ENCODE data around the gene PSENEN.

PSENEN gene

DNA sequence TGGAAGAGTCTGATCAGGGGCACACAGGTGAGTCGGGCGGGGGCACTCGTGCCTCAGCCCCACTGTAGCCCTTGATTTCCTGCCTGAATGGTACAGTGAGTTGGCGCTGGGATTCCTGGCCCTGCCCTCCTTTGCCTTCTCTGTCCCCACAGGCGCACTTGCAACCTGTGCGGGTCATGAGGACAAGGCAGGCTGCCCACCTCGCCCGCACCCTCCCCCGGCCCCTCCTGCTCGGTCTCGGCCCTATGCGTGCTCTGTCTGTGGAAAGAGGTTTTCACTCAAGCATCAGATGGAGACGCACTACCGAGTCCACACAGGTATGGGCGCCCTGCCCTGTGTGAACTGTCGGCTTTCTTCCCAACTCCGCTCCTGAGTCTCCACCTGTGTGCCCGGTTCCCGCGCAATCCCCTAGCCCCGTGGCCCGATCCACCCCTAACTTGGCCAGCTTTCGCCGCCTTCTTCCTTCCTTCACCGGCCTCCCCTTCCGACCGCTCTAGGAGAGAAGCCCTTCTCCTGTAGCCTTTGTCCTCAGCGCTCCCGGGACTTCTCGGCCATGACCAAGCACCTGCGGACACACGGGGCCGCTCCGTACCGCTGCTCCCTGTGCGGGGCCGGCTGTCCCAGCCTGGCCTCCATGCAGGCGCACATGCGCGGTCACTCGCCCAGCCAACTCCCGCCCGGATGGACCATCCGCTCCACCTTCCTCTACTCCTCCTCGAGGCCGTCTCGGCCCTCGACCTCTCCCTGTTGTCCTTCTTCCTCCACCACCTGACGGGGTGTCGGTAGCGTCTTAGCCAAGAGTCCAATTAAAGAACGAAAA lies 29.3 kb upstream of the PSENEN start:
- no peak for DNase-seq
- H3K4me2 ChIP-seq (ENCODE audit: low read length, poor library complexity, severe bottlenecking) = peak overlapping the region; percentile 98
- peaks cover 9 to 17% of the 10 kb centered on the region in 2 experiments for H3K36me3 ChIP-seq (ENCODE audit: control insufficient read depth in 1 of 2, insufficient read depth in 2 of 2, low read depth in 1 of 2, low read length in 2 of 2)
- 7% methylated on average over 52 of the region's 52 CpGs for WGBS
- peak overlapping the region in 1 of 2 experiments; percentile 45 for H2BK12ac ChIP-seq (ENCODE audit: low read length in 2 of 2)
- peak overlapping the region; percentile 73 to 78 for H3K4ac ChIP-seq (ENCODE audit: low read depth in 1 of 2, low read length in 2 of 2)
- H3K4me1 ChIP-seq (ENCODE audit: control insufficient read depth, insufficient read depth, low read depth, low read length) = peaks cover 23% of the 10 kb centered on the region
- peak overlapping the region; percentile 69 to 78 for H3K18ac ChIP-seq (ENCODE audit: low read depth in 1 of 2, low read length in 2 of 2)
- H3K23ac ChIP-seq (ENCODE audit: low read length in 2 of 2) = peak overlapping the region in 1 of 2 experiments; percentile 63
- peak overlapping the region; percentile 87 for H3K9ac ChIP-seq (ENCODE audit: low read length)
- H3K27me3 ChIP-seq (ENCODE audit: control insufficient read depth in 1 of 2, insufficient read depth in 1 of 2, low read length in 2 of 2) = peaks cover 0 to 23% of the 10 kb centered on the region in 2 experiments
- peak overlapping the region in 1 of 2 experiments; percentile 70 for H3K14ac ChIP-seq (ENCODE audit: low read length in 2 of 2)
- H2BK120ac ChIP-seq (ENCODE audit: low read depth, low read length) = no peak overlapping the region
- no peak overlapping the region for H2AK5ac ChIP-seq (ENCODE audit: low read length, severe bottlenecking)
- H3K79me1 ChIP-seq (replicated peaks; ENCODE audit: low read length, poor library complexity, severe bottlenecking) = peaks cover 21% of the 10 kb centered on the region
- H4K8ac ChIP-seq (ENCODE audit: low read length) = peak overlapping the region; percentile 94
- H2BK5ac ChIP-seq (ENCODE audit: low read depth, low read length, poor library complexity, severe bottlenecking) = no peak overlapping the region
- peak overlapping the region; percentile 93 for H2AFZ ChIP-seq (ENCODE audit: low read depth, low read length)
- no peaks in the 10 kb centered on the region for H3K9me3 ChIP-seq (ENCODE audit: control insufficient read depth, low read length)
- peak overlapping the region; percentile 75 for H3K27ac ChIP-seq (ENCODE audit: low read length, poor library complexity, severe bottlenecking)
- H3K4me3 ChIP-seq (ENCODE audit: insufficient read depth in 1 of 2, low read depth in 1 of 2, low read length in 2 of 2) = peak overlapping the region; percentile 70 to 97
- H4K91ac ChIP-seq (ENCODE audit: low read length) = peak overlapping the region; percentile 60
- H2BK15ac ChIP-seq (ENCODE audit: low read depth, poor library complexity, severe bottlenecking) = no peak overlapping the region

DNA sequence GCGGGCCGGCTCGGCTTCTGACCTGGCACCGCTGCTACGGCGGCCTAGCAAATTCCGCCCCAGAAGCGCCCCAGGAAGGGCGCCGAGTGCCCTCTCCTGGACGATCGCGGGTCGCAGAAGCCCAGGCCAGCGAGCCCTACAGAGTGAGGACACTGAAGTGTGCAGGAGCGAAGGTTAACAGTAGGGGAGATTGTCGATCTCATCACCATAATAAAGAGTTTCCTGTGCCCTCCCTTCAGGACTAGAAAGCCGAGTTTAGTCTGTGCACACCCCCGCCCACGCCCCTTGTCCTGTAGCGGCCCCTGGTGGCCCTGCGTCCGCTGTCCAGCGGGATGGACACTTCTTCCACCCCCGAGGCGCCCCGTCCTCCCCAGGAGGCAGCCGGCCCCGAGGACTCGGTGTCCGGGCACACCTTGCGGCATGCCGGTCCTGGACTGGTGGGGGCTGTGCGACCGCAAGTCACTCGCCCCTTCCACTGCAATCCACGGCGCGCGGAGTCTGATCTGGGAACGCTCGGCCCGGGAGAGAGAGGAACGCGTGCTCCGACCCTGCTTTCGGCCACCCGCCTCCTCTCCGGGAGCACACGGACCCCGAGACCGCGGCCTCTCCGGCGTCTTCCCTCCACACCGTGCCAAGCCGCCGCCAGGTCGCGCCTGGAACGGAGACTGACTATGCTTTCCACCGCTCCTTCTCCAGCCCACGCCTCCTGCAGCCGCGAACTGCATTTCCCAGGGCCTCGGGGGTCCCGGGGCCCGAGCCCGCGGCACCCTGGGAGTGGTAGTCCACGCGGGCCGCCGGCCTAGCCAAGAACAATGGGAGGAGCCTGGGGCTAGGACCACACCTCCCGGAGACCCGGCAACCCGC lies 28.4 kb upstream of the PSENEN start:
- under 1% methylated on average over 62 of the region's 77 CpGs for WGBS
- H3K23ac ChIP-seq (ENCODE audit: low read length in 2 of 2) = peak overlapping the region in 1 of 2 experiments; percentile 77
- H3K4me1 ChIP-seq (ENCODE audit: control insufficient read depth, insufficient read depth, low read depth, low read length) = peaks cover 23% of the 10 kb centered on the region
- H2BK15ac ChIP-seq (ENCODE audit: low read depth, poor library complexity, severe bottlenecking) = peak overlapping the region; percentile 78
- peak overlapping the region; percentile 94 for H4K8ac ChIP-seq (ENCODE audit: low read length)
- peak overlapping the region; percentile 78 to 79 for H3K4ac ChIP-seq (ENCODE audit: low read depth in 1 of 2, low read length in 2 of 2)
- H3K4me2 ChIP-seq (ENCODE audit: low read length, poor library complexity, severe bottlenecking) = peak overlapping the region; percentile 98
- H3K27ac ChIP-seq (ENCODE audit: low read length, poor library complexity, severe bottlenecking) = peak overlapping the region; percentile 75
- peak overlapping the region; percentile 87 for H3K9ac ChIP-seq (ENCODE audit: low read length)
- H2AK5ac ChIP-seq (ENCODE audit: low read length, severe bottlenecking) = no peak overlapping the region
- peak overlapping the region in 1 of 2 experiments; percentile 98 for H3K14ac ChIP-seq (ENCODE audit: low read length in 2 of 2)
- H2AFZ ChIP-seq (ENCODE audit: low read depth, low read length) = peak overlapping the region; percentile 100
- no peak overlapping the region for H2BK5ac ChIP-seq (ENCODE audit: low read depth, low read length, poor library complexity, severe bottlenecking)
- H2BK12ac ChIP-seq (ENCODE audit: low read length in 2 of 2) = peak overlapping the region in 1 of 2 experiments; percentile 95
- DNase-seq = peak; percentile 97
- H3K36me3 ChIP-seq (ENCODE audit: control insufficient read depth in 1 of 2, insufficient read depth in 2 of 2, low read depth in 1 of 2, low read length in 2 of 2) = peaks cover 15 to 26% of the 10 kb centered on the region in 2 experiments
- H3K9me3 ChIP-seq (ENCODE audit: control insufficient read depth, low read length) = no peaks in the 10 kb centered on the region
- H3K4me3 ChIP-seq (ENCODE audit: insufficient read depth in 1 of 2, low read depth in 1 of 2, low read length in 2 of 2) = peak overlapping the region; percentile 70 to 97
- H2BK120ac ChIP-seq (ENCODE audit: low read depth, low read length) = no peak overlapping the region
- peak overlapping the region; percentile 60 for H4K91ac ChIP-seq (ENCODE audit: low read length)
- H3K27me3 ChIP-seq (ENCODE audit: control insufficient read depth in 1 of 2, insufficient read depth in 1 of 2, low read length in 2 of 2) = peaks cover 0 to 23% of the 10 kb centered on the region in 2 experiments
- H3K79me1 ChIP-seq (replicated peaks; ENCODE audit: low read length, poor library complexity, severe bottlenecking) = peaks cover 24% of the 10 kb centered on the region
- peak overlapping the region; percentile 69 to 96 for H3K18ac ChIP-seq (ENCODE audit: low read depth in 1 of 2, low read length in 2 of 2)

DNA sequence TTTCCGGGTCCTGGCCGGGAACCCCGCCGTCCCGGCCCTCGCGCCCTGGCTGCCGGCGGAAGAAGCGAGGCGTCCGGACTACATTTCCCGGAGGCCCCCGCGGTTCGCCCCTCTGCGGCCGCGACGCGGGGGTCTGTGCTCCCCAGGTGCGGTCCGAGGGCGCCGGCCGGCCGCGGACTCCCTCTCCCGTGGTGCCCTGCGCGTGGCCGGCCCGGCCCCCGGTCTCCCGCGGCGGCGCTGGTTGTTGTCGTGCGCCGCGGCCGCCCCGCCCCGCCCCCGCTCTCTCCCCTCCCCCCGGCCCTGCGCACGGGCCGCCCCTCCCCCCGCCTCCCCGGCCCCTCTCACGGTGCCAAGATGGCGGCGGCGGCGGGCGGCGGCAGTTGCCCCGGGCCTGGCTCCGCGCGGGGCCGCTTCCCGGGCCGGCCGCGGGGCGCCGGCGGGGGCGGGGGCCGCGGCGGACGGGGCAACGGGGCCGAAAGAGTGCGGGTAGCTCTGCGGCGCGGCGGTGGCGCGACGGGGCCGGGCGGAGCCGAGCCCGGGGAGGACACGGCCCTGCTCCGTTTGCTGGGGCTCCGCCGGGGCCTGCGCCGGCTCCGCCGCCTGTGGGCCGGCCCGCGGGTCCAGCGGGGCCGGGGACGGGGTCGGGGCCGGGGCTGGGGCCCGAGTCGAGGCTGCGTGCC lies 27.6 kb upstream of the PSENEN start, which contains the start of gene KMT2B:
Gene KMT2B (plus strand): TSS at position 339 of the 680 bp plus-strand sequence. CDS start 16 bp downstream, at position 355.
- H2AK5ac ChIP-seq (ENCODE audit: low read length, severe bottlenecking) = no peak within 1 kb of the TSS
- peak within 1 kb of the TSS; percentile 98 for H3K4me2 ChIP-seq (ENCODE audit: low read length, poor library complexity, severe bottlenecking)
- H4K91ac ChIP-seq (ENCODE audit: low read length) = no peak within 1 kb of the TSS
- peak within 1 kb of the TSS; percentile 75 for H3K27ac ChIP-seq (ENCODE audit: low read length, poor library complexity, severe bottlenecking)
- H3K4ac ChIP-seq (ENCODE audit: low read depth in 1 of 2, low read length in 2 of 2) = peak within 1 kb of the TSS in 1 of 2 experiments; percentile 86
- peaks cover 0 to 21% of the 10 kb centered on the region in 2 experiments for H3K27me3 ChIP-seq (ENCODE audit: control insufficient read depth in 1 of 2, insufficient read depth in 1 of 2, low read length in 2 of 2)
- H2BK15ac ChIP-seq (ENCODE audit: low read depth, poor library complexity, severe bottlenecking) = peak within 1 kb of the TSS; percentile 95
- H4K8ac ChIP-seq (ENCODE audit: low read length) = no peak within 1 kb of the TSS
- H3K4me1 ChIP-seq (ENCODE audit: control insufficient read depth, insufficient read depth, low read depth, low read length) = peaks cover 23% of the 10 kb centered on the region
- WGBS = 2% methylated on average over 11 of the region's 109 CpGs
- no peak within 1 kb of the TSS for H2BK5ac ChIP-seq (ENCODE audit: low read depth, low read length, poor library complexity, severe bottlenecking)
- no peak for DNase-seq
- H3K9ac ChIP-seq (ENCODE audit: low read length) = peak within 1 kb of the TSS; percentile 92
- H3K36me3 ChIP-seq (ENCODE audit: control insufficient read depth in 1 of 2, insufficient read depth in 2 of 2, low read depth in 1 of 2, low read length in 2 of 2) = peaks cover 23 to 34% of the 10 kb centered on the region in 2 experiments
- peak within 1 kb of the TSS in 1 of 2 experiments; percentile 95 for H2BK12ac ChIP-seq (ENCODE audit: low read length in 2 of 2)
- peak within 1 kb of the TSS; percentile 84 to 96 for H3K18ac ChIP-seq (ENCODE audit: low read depth in 1 of 2, low read length in 2 of 2)
- peaks cover 32% of the 10 kb centered on the region for H3K79me1 ChIP-seq (replicated peaks; ENCODE audit: low read length, poor library complexity, severe bottlenecking)
- H3K14ac ChIP-seq (ENCODE audit: low read length in 2 of 2) = peak within 1 kb of the TSS; percentile 63 to 98
- H3K9me3 ChIP-seq (ENCODE audit: control insufficient read depth, low read length) = no peaks in the 10 kb centered on the region
- peak within 1 kb of the TSS; percentile 85 to 97 for H3K4me3 ChIP-seq (ENCODE audit: insufficient read depth in 1 of 2, low read depth in 1 of 2, low read length in 2 of 2)
- H2AFZ ChIP-seq (ENCODE audit: low read depth, low read length) = peak within 1 kb of the TSS; percentile 100
- peak within 1 kb of the TSS; percentile 89 for H2BK120ac ChIP-seq (ENCODE audit: low read depth, low read length)
- H3K23ac ChIP-seq (ENCODE audit: low read length in 2 of 2) = peak within 1 kb of the TSS in 1 of 2 experiments; percentile 97

All from mesenchymal stem cell (in vitro differentiated cells and primary cell).